CD4-positive, CD25-positive, alpha-beta regulatory T cell (primary cell): ENCODE measurements around the gene CBLN4. TPM values are rescaled to one million over a fixed set of nuclear protein-coding genes. Genes with fewer than 3 reads are reported as not detected.

Source experiments
- ATAC-seq, 2 donors: fragments of 150-1000 bp; cut with Tn5 transposase; one replicate each; pipeline ENCODE4 v1.10.0; 2021; ENCODE audit warnings: low read depth in 2 of 2, moderate number of reproducible peaks in 2 of 2, moderate library complexity in 1 of 2
- DNase-seq, 3 donors: peaks; one replicate each; pipeline versions ENCODE4 v3.0.0 to v3.0.0-alpha.2; 2012 to 2022; ENCODE audit warnings: mixed read lengths in 1 of 3
- H3K27ac ChIP-seq: one replicate; pipeline ENCODE4 v1.7.0; 2013; ENCODE audit warnings: mild to moderate bottlenecking, low read length; ENCODE audit not compliant: insufficient read depth, poor library complexity, severe bottlenecking
- H3K27me3 ChIP-seq: one replicate; pipeline ENCODE4 v1.7.0; 2013; ENCODE audit warnings: low read length; ENCODE audit not compliant: control insufficient read depth, insufficient read depth
- H3K36me3 ChIP-seq: one replicate; pipeline ENCODE4 v1.7.0; 2013; ENCODE audit warnings: mild to moderate bottlenecking, low read length, moderate library complexity; ENCODE audit not compliant: control insufficient read depth, insufficient read depth
- H3K4me1 ChIP-seq: 2 replicates; pipeline ENCODE4 v1.7.0; 2013; ENCODE audit warnings: mild to moderate bottlenecking, low read length; ENCODE audit not compliant: insufficient read depth, control insufficient read depth, poor library complexity, severe bottlenecking
- H3K4me3 ChIP-seq: one replicate; pipeline ENCODE4 v1.7.0; 2013; ENCODE audit warnings: low read depth, mild to moderate bottlenecking, low read length, moderate library complexity
- H3K9me3 ChIP-seq, 2 experiments: 1 replicate in 1 of 2; 2 replicates in 1 of 2; pipeline ENCODE4 v1.7.0; 2013; ENCODE audit warnings: low read length in 2 of 2, mild to moderate bottlenecking in 1 of 2, moderate library complexity in 1 of 2; ENCODE audit not compliant: control insufficient read depth in 2 of 2
- H3K27ac Mint-ChIP-seq, 3 donors: one replicate each; pipeline ENCODE4 v1.8.0; 2020 to 2022; ENCODE audit warnings: mild to moderate bottlenecking in 3 of 3, mixed read lengths in 3 of 3, moderate library complexity in 2 of 3
- H3K27me3 Mint-ChIP-seq: one replicate; pipeline ENCODE4 v1.8.0; 2022; ENCODE audit warnings: mild to moderate bottlenecking, mixed read lengths
- H3K36me3 Mint-ChIP-seq: one replicate; pipeline ENCODE4 v1.8.0; 2020; ENCODE audit warnings: mixed read lengths
- H3K4me1 Mint-ChIP-seq, 4 donors: one replicate each; pipeline ENCODE4 v1.8.0; 2020 to 2022; ENCODE audit warnings: mixed read lengths in 4 of 4, mild to moderate bottlenecking in 1 of 4
- H3K4me3 Mint-ChIP-seq, 4 donors: one replicate each; pipeline ENCODE4 v1.8.0; 2020 to 2022; ENCODE audit warnings: mild to moderate bottlenecking in 4 of 4, mixed read lengths in 4 of 4, moderate library complexity in 3 of 4
- H3K9me3 Mint-ChIP-seq, 7 donors: one replicate each; pipeline ENCODE4 v1.8.0; 2020 to 2022; ENCODE audit warnings: mixed read lengths in 7 of 7, mild to moderate bottlenecking in 3 of 7, moderate library complexity in 2 of 7
- polyA plus RNA-seq, 4 donors: library from polyadenylated mRNA; unstranded; fragments of 300-500 nt; fragmentation: Illumina TruSeq; gene quantifications; one replicate each; pipeline ENCODE4 v1.2.3, GENCODE V29; 2021
- total RNA-seq: library from RNA; stranded (reverse); gene quantifications from one replicate; pipeline ENCODE4 v1.2.3, GENCODE V29; 2022

Gene CBLN4
- total and polyA plus RNA-seq, 5 donors from 2014 or later: not detected

DNA sequence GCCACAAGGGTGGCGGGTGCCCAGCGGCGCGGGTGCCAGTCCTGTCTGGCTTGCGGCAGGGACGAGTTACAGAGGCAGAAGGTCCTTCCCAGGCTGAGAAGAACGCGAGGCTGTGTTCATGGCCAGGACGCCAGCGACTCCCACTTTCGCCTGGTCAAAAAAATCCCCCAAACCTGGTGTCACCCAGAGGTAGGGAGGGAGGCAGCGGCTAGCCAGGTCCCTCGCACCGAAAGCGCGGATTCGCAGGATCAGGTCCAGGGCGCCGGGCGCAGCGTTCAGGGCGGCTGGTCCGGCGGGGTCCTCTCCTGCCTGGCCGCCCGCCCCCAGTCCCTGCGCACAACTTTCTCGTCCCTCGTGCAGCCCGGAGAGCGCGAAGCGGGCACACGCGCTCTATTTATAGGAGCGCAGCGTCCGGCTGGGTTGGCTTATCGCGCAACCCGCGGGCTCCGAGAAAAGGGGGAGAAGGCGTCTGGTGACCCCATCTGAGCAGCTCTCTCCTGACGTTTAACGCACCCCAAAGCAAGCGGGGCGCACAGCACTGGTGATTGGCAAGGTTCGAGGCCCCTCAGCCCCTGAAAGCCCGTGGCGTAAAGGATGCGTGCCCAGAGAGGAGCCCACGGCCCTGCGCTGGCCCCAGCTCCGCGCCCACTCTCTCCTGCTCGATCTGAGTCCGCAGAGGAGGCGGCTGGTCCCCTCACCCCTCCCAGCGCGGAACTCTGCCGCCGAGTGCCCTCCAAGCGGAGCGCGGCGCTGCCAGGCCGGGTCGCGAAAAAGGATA, 519 bp downstream of the CBLN4 start:
- peaks cover 0 to 9% (median 7%) of the 10 kb centered on the region in 7 donors for H3K9me3 Mint-ChIP-seq

DNA sequence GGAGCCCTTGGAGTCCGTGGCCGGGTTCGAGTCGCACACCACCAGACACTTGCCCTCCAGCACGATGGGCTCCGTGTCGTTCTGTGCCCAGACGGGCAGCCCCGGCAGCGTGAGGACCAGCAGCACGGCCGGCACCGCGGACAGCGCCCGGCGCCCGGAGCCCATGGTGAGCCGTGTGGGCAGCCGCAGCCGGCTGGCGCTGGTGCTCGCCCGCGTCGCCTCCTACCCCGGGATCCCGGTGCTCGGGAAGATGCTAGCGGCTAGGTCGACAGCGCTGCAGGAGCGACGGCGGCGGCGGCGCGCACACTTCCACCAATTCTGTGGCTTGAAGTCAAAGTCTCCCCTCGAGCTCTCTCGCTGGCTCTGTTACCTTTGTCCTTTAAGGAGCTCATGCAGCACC, 1.3 kb downstream of the CBLN4 start:
- Mint-ChIP-seq H3K27ac (no peak overlapping the region), H3K4me1 (no peaks in the 10 kb centered on the region), H3K27me3 (peaks cover 10% of the 10 kb centered on the region), H3K36me3 (no peaks in the 10 kb centered on the region), H3K4me3 (no peak overlapping the region), H3K9me3 (peaks cover 0 to 9% (median 6%) of the 10 kb centered on the region in 7 donors)
- Histone ChIP-seq H3K4me1 (no peaks in the 10 kb centered on the region), H3K9me3 (no peaks in the 10 kb centered on the region), H3K27ac (no peak overlapping the region), H3K36me3 (no peaks in the 10 kb centered on the region), H3K27me3 (no peaks in the 10 kb centered on the region), H3K4me3 (no peak overlapping the region)
- ATAC-seq: no peak
- DNase-seq: no peak

More for the DNA sequence above, 519 bp downstream of the CBLN4 start:
- DNase-seq (no peak), ATAC-seq (no peak)
- Histone ChIP-seq H3K36me3 (no peaks in the 10 kb centered on the region), H3K27ac (no peak overlapping the region), H3K4me3 (no peak overlapping the region), H3K27me3 (no peaks in the 10 kb centered on the region), H3K4me1 (no peaks in the 10 kb centered on the region), H3K9me3 (no peaks in the 10 kb centered on the region)
- Mint-ChIP-seq H3K4me1 (no peaks in the 10 kb centered on the region), H3K4me3 (no peak overlapping the region), H3K27me3 (peaks cover 10% of the 10 kb centered on the region), H3K36me3 (no peaks in the 10 kb centered on the region), H3K27ac (no peak overlapping the region)

DNA sequence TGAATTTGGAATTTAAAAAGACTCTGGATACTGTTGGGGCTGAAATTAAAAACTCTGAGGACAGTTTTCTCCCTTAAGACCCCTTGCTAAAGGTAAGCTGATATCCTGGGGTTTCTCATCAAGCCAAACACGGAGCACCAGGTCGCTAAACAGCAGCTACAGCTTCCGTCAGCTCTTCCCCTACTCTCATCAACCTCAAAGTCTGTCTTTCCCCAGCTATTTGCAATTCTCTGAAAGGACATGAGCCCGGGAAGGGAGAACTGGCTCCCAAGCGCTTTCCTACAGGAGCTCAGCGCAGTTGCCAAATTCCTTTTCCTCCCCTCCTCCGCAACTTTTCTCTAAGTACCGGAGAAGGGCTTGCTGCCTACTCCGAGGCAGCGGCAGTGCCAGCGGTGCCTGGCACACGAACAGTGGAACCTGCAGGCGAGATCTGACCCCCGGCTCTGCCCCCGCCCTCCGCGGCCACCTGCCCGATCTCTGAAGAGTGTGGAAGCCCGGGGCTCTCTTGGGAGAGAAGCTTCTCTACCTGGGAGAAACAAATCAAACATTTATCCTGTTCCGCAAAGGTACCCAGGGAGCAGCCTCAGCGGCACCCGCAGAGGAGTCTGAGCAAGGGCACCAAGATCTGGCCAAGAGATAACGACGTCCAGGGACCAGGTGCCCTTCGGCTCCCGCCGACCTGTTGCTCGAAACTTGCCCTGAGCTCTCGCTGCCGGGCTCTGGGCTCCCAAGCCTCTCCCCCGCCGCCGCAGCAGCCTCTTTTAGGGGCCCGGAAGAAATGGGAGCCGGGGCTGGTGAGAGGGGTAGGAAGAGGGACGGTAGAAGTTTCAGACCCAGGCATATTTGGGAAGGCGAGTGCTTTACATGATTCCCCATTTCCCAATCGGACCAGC, 2.2 kb downstream of the CBLN4 start:
- no peaks in the 10 kb centered on the region for H3K4me1 ChIP-seq
- H3K36me3 Mint-ChIP-seq: no peaks in the 10 kb centered on the region

DNA sequence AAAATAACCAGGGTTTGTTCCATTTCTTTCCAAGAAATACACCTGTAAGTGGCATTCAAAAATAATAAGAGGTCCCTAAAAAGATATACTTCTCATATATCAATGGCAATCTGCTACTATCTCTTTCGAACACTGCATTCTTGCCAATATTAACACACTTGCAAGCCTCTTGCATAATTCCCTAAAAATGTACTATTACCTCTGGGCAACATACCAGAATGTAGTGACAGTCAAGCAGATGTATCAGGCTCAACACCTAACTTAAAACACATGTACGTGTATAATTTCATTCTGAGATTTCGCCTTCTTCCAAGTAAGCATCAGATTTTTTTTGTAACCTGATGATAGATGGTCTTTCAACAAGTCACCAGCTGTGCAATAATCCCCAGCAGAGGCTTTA, 3.4 kb downstream of the CBLN4 start:
- no peak for DNase-seq
- no peaks in the 10 kb centered on the region for H3K4me1 Mint-ChIP-seq

More for the DNA sequence above, 2.2 kb downstream of the CBLN4 start:
- DNase-seq (no peak), ATAC-seq (no peak)
- Mint-ChIP-seq H3K4me3 (no peak overlapping the region), H3K27ac (no peak overlapping the region), H3K27me3 (peaks cover 10% of the 10 kb centered on the region), H3K4me1 (no peaks in the 10 kb centered on the region), H3K9me3 (peaks cover 0 to 9% (median 3%) of the 10 kb centered on the region in 7 donors)
- no peaks in the 10 kb centered on the region for H3K36me3 ChIP-seq
- no peaks in the 10 kb centered on the region for H3K27me3 ChIP-seq
- H3K27ac ChIP-seq: no peak overlapping the region
- H3K4me3 ChIP-seq: no peak overlapping the region
- H3K9me3 ChIP-seq: no peaks in the 10 kb centered on the region

DNA sequence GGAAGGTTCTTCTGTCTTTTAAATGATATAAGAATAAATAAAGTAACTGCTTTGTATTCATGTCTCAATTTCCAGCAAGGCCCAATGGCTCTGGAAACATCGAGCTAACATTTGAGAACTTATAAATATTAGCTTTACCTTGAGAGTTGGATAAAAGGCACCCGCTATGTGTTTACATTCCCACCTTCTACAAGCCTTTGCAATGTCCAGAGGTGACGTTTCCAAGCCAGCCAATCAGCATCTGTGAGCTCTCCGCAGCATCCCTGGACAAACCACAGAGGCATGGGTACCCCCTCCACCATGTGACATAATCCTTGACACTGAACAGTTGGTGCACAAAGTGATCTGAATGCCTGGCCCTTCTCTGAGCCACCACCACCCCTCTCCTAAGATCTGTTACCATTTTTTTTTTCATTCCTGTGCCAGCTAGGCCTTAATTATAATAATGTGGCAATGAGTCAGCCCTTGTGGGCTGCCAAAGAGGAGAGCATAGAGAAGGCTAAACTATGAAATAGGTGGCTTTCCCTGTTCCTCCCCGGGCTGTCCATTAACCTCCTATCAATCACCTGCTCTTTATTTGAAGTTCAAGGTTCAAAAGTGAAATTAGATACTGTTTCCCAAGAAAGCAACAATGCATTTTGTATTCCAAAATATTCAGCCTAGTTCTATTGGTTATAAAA, 4.1 kb downstream of the CBLN4 start:
- H3K27me3 Mint-ChIP-seq: peaks cover 5% of the 10 kb centered on the region
- H3K4me1 ChIP-seq: no peaks in the 10 kb centered on the region
- no peak for DNase-seq
- peaks cover 0 to 4% (median 2%) of the 10 kb centered on the region in 7 donors for H3K9me3 Mint-ChIP-seq
- no peaks in the 10 kb centered on the region for H3K9me3 ChIP-seq
- no peaks in the 10 kb centered on the region for H3K27me3 ChIP-seq
- no peaks in the 10 kb centered on the region for H3K36me3 Mint-ChIP-seq
- no peak for ATAC-seq
- no peak overlapping the region for H3K27ac ChIP-seq
- no peaks in the 10 kb centered on the region for H3K36me3 ChIP-seq
- no peak overlapping the region for H3K4me3 Mint-ChIP-seq
- H3K4me3 ChIP-seq: no peak overlapping the region
- H3K27ac Mint-ChIP-seq: no peak overlapping the region
- no peaks in the 10 kb centered on the region for H3K4me1 Mint-ChIP-seq

More for the DNA sequence above, 3.4 kb downstream of the CBLN4 start:
- no peaks in the 10 kb centered on the region for H3K4me1 ChIP-seq
- peaks cover 0 to 6% (median 2%) of the 10 kb centered on the region in 7 donors for H3K9me3 Mint-ChIP-seq
- H3K4me3 Mint-ChIP-seq: no peak overlapping the region
- peaks cover 7% of the 10 kb centered on the region for H3K27me3 Mint-ChIP-seq
- no peak overlapping the region for H3K27ac ChIP-seq
- ATAC-seq: no peak
- H3K4me3 ChIP-seq: no peak overlapping the region
- H3K9me3 ChIP-seq: no peaks in the 10 kb centered on the region
- H3K36me3 Mint-ChIP-seq: no peaks in the 10 kb centered on the region
- no peaks in the 10 kb centered on the region for H3K36me3 ChIP-seq
- no peak overlapping the region for H3K27ac Mint-ChIP-seq
- no peaks in the 10 kb centered on the region for H3K27me3 ChIP-seq

DNA sequence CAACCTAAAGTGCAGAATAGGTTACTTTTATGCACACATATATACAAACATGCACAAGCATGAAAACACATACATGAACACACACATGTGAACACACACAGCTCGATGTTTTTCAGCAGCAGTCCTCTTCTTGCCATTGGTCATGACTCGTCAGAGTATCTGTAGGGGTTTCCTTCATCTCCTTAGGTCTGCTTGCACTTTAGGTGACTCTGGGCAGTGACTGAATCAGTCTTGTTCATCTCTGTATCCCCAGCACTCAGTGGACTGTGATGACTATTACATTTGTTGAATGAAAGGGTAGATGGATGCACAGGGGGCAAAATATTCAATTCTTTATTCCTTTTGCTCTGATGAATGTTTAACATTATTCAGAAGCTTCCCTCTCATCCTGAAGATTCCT, 26.8 kb downstream of the CBLN4 start:
- H3K36me3 ChIP-seq: no peaks in the 10 kb centered on the region
- H3K27me3 ChIP-seq: no peaks in the 10 kb centered on the region
- Mint-ChIP-seq H3K9me3 (peaks cover 1 to 9% (median 4%) of the 10 kb centered on the region in 7 donors), H3K4me3 (no peak overlapping the region), H3K36me3 (no peaks in the 10 kb centered on the region), H3K4me1 (no peaks in the 10 kb centered on the region), H3K27ac (no peak overlapping the region), H3K27me3 (no peaks in the 10 kb centered on the region)
- no peak overlapping the region for H3K27ac ChIP-seq
- ATAC-seq (no peak), DNase-seq (no peak)
- H3K4me1 ChIP-seq: no peaks in the 10 kb centered on the region
- H3K9me3 ChIP-seq: peaks cover 0 to 2% of the 10 kb centered on the region in 2 experiments
- no peak overlapping the region for H3K4me3 ChIP-seq

DNA sequence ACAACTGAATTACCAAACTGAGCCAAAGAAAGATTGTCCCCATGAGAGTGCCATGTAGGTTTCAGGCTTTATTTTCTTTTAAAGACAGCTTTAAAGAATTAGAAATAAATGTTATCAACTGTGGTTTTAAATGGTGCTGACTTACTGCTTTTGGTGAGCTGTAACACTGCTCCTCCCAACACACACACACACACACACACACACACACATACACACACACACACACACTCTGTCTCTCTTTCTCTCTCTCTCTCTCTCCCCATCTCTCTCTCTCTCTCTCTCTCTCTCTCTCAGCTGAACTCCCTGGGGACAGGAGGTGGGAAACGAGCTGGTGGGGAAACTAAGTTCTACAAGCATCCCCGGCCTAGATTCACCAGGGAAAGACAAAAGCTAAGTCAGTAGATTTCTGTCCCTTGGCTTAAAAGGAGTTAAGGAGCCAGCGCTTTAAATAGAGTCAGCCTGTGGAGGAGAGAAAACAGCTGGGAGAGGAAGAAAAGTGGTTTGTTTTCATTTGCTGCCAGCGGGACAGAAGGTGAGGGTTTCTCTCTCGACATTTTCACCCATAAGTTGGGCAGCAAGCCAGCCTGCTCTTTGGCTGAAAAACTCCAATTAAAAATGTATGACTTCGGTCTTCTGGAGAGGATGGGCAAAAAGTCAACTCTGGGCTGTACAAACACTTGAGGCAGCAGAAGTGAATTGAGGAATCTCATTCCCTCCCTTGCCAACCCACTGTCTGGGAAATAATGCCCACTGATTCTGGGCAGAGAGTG, 27.4 kb downstream of the CBLN4 start:
- no peak for DNase-seq
- Histone ChIP-seq H3K27ac (no peak overlapping the region), H3K4me3 (no peak overlapping the region), H3K27me3 (no peaks in the 10 kb centered on the region), H3K9me3 (peaks cover 0 to 2% of the 10 kb centered on the region in 2 experiments), H3K36me3 (no peaks in the 10 kb centered on the region), H3K4me1 (no peaks in the 10 kb centered on the region)
- Mint-ChIP-seq H3K36me3 (no peaks in the 10 kb centered on the region), H3K27me3 (no peaks in the 10 kb centered on the region), H3K9me3 (peaks cover 1 to 9% (median 4%) of the 10 kb centered on the region in 7 donors), H3K27ac (no peak overlapping the region), H3K4me1 (no peaks in the 10 kb centered on the region), H3K4me3 (no peak overlapping the region)
- ATAC-seq: no peak
